ENCODE data around the gene TTC33.

The TTC33 gene

GRCh38 chr5:40652441-40653220 is 103.1 kb downstream of the TTC33 start:
- Histone ChIP-seq H3K27ac (ENCODE audit: low read depth, low read length) (no peak overlapping the region), H2AK5ac (ENCODE audit: low read length) (no peak overlapping the region), H2BK120ac (ENCODE audit: insufficient read depth, low read length, poor library complexity) (no peak overlapping the region), H3K36me3 (ENCODE audit: control insufficient read depth in 1 of 2, insufficient read depth in 2 of 2, low read length in 2 of 2) (no peaks in the 10 kb centered on the region), H3K23ac (ENCODE audit: low read length) (no peak overlapping the region), H3K79me2 (ENCODE audit: control insufficient read depth, insufficient read depth, low read length, poor library complexity) (no peaks in the 10 kb centered on the region), H2BK12ac (ENCODE audit: low read length) (no peak overlapping the region), H3K9ac (ENCODE audit: low read length) (no peak overlapping the region), H3K9me3 (ENCODE audit: insufficient read depth, low read depth, low read length) (no peaks in the 10 kb centered on the region), H2AFZ (ENCODE audit: insufficient read depth, low read length, poor library complexity) (no peak overlapping the region), H3K14ac (ENCODE audit: low read length) (no peak overlapping the region), H3K27me3 (ENCODE audit: insufficient read depth, low read length) (no peaks in the 10 kb centered on the region), H4K91ac (ENCODE audit: low read depth, low read length) (no peak overlapping the region), H3K4me3 (ENCODE audit: low read depth, low read length) (no peak overlapping the region), H4K8ac (ENCODE audit: low read depth, low read length) (no peak overlapping the region), H2BK5ac (ENCODE audit: low read depth, low read length, poor library complexity) (no peak overlapping the region), H3K4me1 (ENCODE audit: control insufficient read depth in 1 of 2, insufficient read depth in 2 of 2, low read length in 2 of 2) (no peaks in the 10 kb centered on the region), H3K4ac (ENCODE audit: low read depth, low read length) (no peak overlapping the region), H3K79me1 (ENCODE audit: low read length) (no peaks in the 10 kb centered on the region), H4K12ac (ENCODE audit: low read depth, low read length) (no peak overlapping the region), H3K4me2 (ENCODE audit: low read length) (no peak overlapping the region), H3K18ac (ENCODE audit: low read length) (no peak overlapping the region)
- WGBS (ENCODE audit: extremely low coverage, insufficient coverage, insufficient read length): no CpG with 5 or more reads among the region's 8 CpGs
- no peak for DNase-seq

- Histone ChIP-seq H3K14ac (ENCODE audit: low read length) (no peak overlapping the region), H3K79me2 (ENCODE audit: control insufficient read depth, insufficient read depth, low read length, poor library complexity) (no peaks in the 10 kb centered on the region), H2BK5ac (ENCODE audit: low read depth, low read length, poor library complexity) (no peak overlapping the region), H3K4me2 (ENCODE audit: low read length) (no peak overlapping the region), H2BK120ac (ENCODE audit: insufficient read depth, low read length, poor library complexity) (no peak overlapping the region), H3K9me3 (ENCODE audit: insufficient read depth, low read depth, low read length) (no peaks in the 10 kb centered on the region), H3K27ac (ENCODE audit: low read depth, low read length) (no peak overlapping the region), H4K12ac (ENCODE audit: low read depth, low read length) (no peak overlapping the region), H3K23ac (ENCODE audit: low read length) (no peak overlapping the region), H2BK12ac (ENCODE audit: low read length) (no peak overlapping the region), H3K4me3 (ENCODE audit: low read depth, low read length) (no peak overlapping the region), H4K8ac (ENCODE audit: low read depth, low read length) (no peak overlapping the region), H3K27me3 (ENCODE audit: insufficient read depth, low read length) (no peaks in the 10 kb centered on the region), H3K79me1 (ENCODE audit: low read length) (no peaks in the 10 kb centered on the region), H2AK5ac (ENCODE audit: low read length) (no peak overlapping the region), H4K91ac (ENCODE audit: low read depth, low read length) (no peak overlapping the region), H3K4me1 (ENCODE audit: control insufficient read depth in 1 of 2, insufficient read depth in 2 of 2, low read length in 2 of 2) (no peaks in the 10 kb centered on the region), H2AFZ (ENCODE audit: insufficient read depth, low read length, poor library complexity) (no peak overlapping the region), H3K18ac (ENCODE audit: low read length) (no peak overlapping the region), H3K36me3 (ENCODE audit: control insufficient read depth in 1 of 2, insufficient read depth in 2 of 2, low read length in 2 of 2) (no peaks in the 10 kb centered on the region), H3K9ac (ENCODE audit: low read length) (no peak overlapping the region), H3K4ac (ENCODE audit: low read depth, low read length) (no peak overlapping the region)
- WGBS (ENCODE audit: extremely low coverage, insufficient coverage, insufficient read length): no CpG with 5 or more reads among the region's 3 CpGs
- no peak for DNase-seq
Measured at GRCh38 chr5:40651201-40651600, 104.6 kb downstream of the TTC33 start.

GRCh38 chr5:40649463-40650030 is 106.2 kb downstream of the TTC33 start:
- Histone ChIP-seq H4K12ac (ENCODE audit: low read depth, low read length) (no peak overlapping the region), H2AFZ (ENCODE audit: insufficient read depth, low read length, poor library complexity) (no peak overlapping the region), H2AK5ac (ENCODE audit: low read length) (no peak overlapping the region), H3K27ac (ENCODE audit: low read depth, low read length) (no peak overlapping the region), H2BK12ac (ENCODE audit: low read length) (no peak overlapping the region), H3K4me1 (ENCODE audit: control insufficient read depth in 1 of 2, insufficient read depth in 2 of 2, low read length in 2 of 2) (no peaks in the 10 kb centered on the region), H3K18ac (ENCODE audit: low read length) (no peak overlapping the region), H2BK5ac (ENCODE audit: low read depth, low read length, poor library complexity) (no peak overlapping the region), H3K79me1 (ENCODE audit: low read length) (no peaks in the 10 kb centered on the region), H3K14ac (ENCODE audit: low read length) (no peak overlapping the region), H4K8ac (ENCODE audit: low read depth, low read length) (no peak overlapping the region), H3K9ac (ENCODE audit: low read length) (no peak overlapping the region), H3K4me2 (ENCODE audit: low read length) (no peak overlapping the region), H3K27me3 (ENCODE audit: insufficient read depth, low read length) (no peaks in the 10 kb centered on the region), H3K23ac (ENCODE audit: low read length) (no peak overlapping the region), H3K36me3 (ENCODE audit: control insufficient read depth in 1 of 2, insufficient read depth in 2 of 2, low read length in 2 of 2) (no peaks in the 10 kb centered on the region), H3K79me2 (ENCODE audit: control insufficient read depth, insufficient read depth, low read length, poor library complexity) (no peaks in the 10 kb centered on the region), H4K91ac (ENCODE audit: low read depth, low read length) (no peak overlapping the region), H3K4ac (ENCODE audit: low read depth, low read length) (no peak overlapping the region), H3K4me3 (ENCODE audit: low read depth, low read length) (no peak overlapping the region), H3K9me3 (ENCODE audit: insufficient read depth, low read depth, low read length) (no peaks in the 10 kb centered on the region), H2BK120ac (ENCODE audit: insufficient read depth, low read length, poor library complexity) (no peak overlapping the region)
- DNase-seq: peak; percentile 48 to 63
- WGBS (ENCODE audit: extremely low coverage, insufficient coverage, insufficient read length): no CpG with 5 or more reads among the region's 4 CpGs

GRCh38 chr5:40648150-40648549 is 107.6 kb downstream of the TTC33 start:
- no peak overlapping the region for H2AK5ac ChIP-seq (ENCODE audit: low read length)
- no peaks in the 10 kb centered on the region for H3K79me2 ChIP-seq (ENCODE audit: control insufficient read depth, insufficient read depth, low read length, poor library complexity)
- no peak overlapping the region for H3K23ac ChIP-seq (ENCODE audit: low read length)
- no peak overlapping the region for H2AFZ ChIP-seq (ENCODE audit: insufficient read depth, low read length, poor library complexity)
- H4K8ac ChIP-seq (ENCODE audit: low read depth, low read length): no peak overlapping the region
- no peak overlapping the region for H3K9ac ChIP-seq (ENCODE audit: low read length)
- no peak overlapping the region for H3K4me3 ChIP-seq (ENCODE audit: low read depth, low read length)
- WGBS (ENCODE audit: extremely low coverage, insufficient coverage, insufficient read length): no CpG with 5 or more reads among the region's 1 CpG
- H3K79me1 ChIP-seq (ENCODE audit: low read length): no peaks in the 10 kb centered on the region
- no peaks in the 10 kb centered on the region for H3K9me3 ChIP-seq (ENCODE audit: insufficient read depth, low read depth, low read length)
- no peaks in the 10 kb centered on the region for H3K4me1 ChIP-seq (ENCODE audit: control insufficient read depth in 1 of 2, insufficient read depth in 2 of 2, low read length in 2 of 2)
- H3K27me3 ChIP-seq (ENCODE audit: insufficient read depth, low read length): no peaks in the 10 kb centered on the region
- no peak overlapping the region for H4K91ac ChIP-seq (ENCODE audit: low read depth, low read length)
- no peak overlapping the region for H3K4me2 ChIP-seq (ENCODE audit: low read length)
- H3K27ac ChIP-seq (ENCODE audit: low read depth, low read length): no peak overlapping the region
- no peak overlapping the region for H2BK120ac ChIP-seq (ENCODE audit: insufficient read depth, low read length, poor library complexity)
- no peak overlapping the region for H4K12ac ChIP-seq (ENCODE audit: low read depth, low read length)
- no peak overlapping the region for H3K18ac ChIP-seq (ENCODE audit: low read length)
- no peaks in the 10 kb centered on the region for H3K36me3 ChIP-seq (ENCODE audit: control insufficient read depth in 1 of 2, insufficient read depth in 2 of 2, low read length in 2 of 2)
- no peak overlapping the region for H3K4ac ChIP-seq (ENCODE audit: low read depth, low read length)
- no peak overlapping the region for H3K14ac ChIP-seq (ENCODE audit: low read length)
- no peak for DNase-seq
- no peak overlapping the region for H2BK5ac ChIP-seq (ENCODE audit: low read depth, low read length, poor library complexity)
- no peak overlapping the region for H2BK12ac ChIP-seq (ENCODE audit: low read length)

All from trophoblast cell (in vitro differentiated cells and primary cell).